ENCODE measurements around the gene NRAS. TPM values are rescaled to one million over a fixed set of nuclear protein-coding genes. Genes with fewer than 3 reads are reported as not detected.
"Not testable (repeated sequence)": the region's sequence is repeated elsewhere in the genome, so short reads cannot be mapped to it uniquely, and the experiment has no call there.

Gene NRAS
- polyA plus RNA-seq (2013, experiment 1 of 2; ENCODE audit: insufficient read length): 42.4 TPM
- polyA plus RNA-seq (2013, experiment 2 of 2; ENCODE audit: insufficient read length): 37.5 TPM

GRCh38 chr1:114716304-114717170 lies at the start of gene NRAS:
Gene NRAS (minus strand): TSS chr1:114716771. CDS start chr1:114716160, 611 bp downstream.
- DNase-seq: peak; percentile 91

- no peak for DNase-seq
Measured at GRCh38 chr1:114764689-114765088, 48.1 kb upstream of the NRAS start.

- DNase-seq: peak; percentile 27
Measured at GRCh38 chr1:114758256-114758832, 41.8 kb upstream of the NRAS start.

GRCh38 chr1:114757455-114758255 lies 41.1 kb upstream of the NRAS start, which contains the start of gene CSDE1:
Gene CSDE1 (minus strand): TSS chr1:114757984. CDS start chr1:114739890, 18,094 bp downstream.
- peak; percentile 98 for DNase-seq

GRCh38 chr1:114756949-114757454 lies 40.4 kb upstream of the NRAS start:
- peak; percentile 50 for DNase-seq

GRCh38 chr1:114756009-114756892 lies 39.7 kb upstream of the NRAS start:
- no peak for DNase-seq

GRCh38 chr1:114755006-114755931 lies 38.7 kb upstream of the NRAS start:
- DNase-seq: peak; percentile 30

GRCh38 chr1:114753702-114754101 lies 37.1 kb upstream of the NRAS start:
- not testable (repeated sequence) for DNase-seq

- no peak for DNase-seq
Measured at GRCh38 chr1:114753143-114753542, 36.6 kb upstream of the NRAS start.

- no peak for DNase-seq
Measured at GRCh38 chr1:114750780-114751179, 34.2 kb upstream of the NRAS start.

- DNase-seq: no peak
Measured at GRCh38 chr1:114749835-114750234, 33.3 kb upstream of the NRAS start.

- no peak for DNase-seq
Measured at GRCh38 chr1:114746450-114747121, 30.0 kb upstream of the NRAS start.

GRCh38 chr1:114745291-114745690 lies 28.7 kb upstream of the NRAS start:
- peak; percentile 27 for DNase-seq

GRCh38 chr1:114741963-114742746 lies 25.6 kb upstream of the NRAS start:
- DNase-seq: no peak

- no peak for DNase-seq
Measured at GRCh38 chr1:114740331-114740730, 23.8 kb upstream of the NRAS start.

GRCh38 chr1:114737314-114737849 lies 20.8 kb upstream of the NRAS start:
- DNase-seq: no peak

- DNase-seq: no peak
Measured at GRCh38 chr1:114735479-114735878, 18.9 kb upstream of the NRAS start.

- peak; percentile 6 for DNase-seq
Measured at GRCh38 chr1:114729782-114730181, 13.2 kb upstream of the NRAS start.

GRCh38 chr1:114728553-114728952 lies 12.0 kb upstream of the NRAS start:
- no peak for DNase-seq
